Activated T-cell treated with anti-CD3 and anti-CD28 coated beads for 4 hours (primary cell): ENCODE measurements around the gene TMEM207.

ENCODE experiments used
- DNase-seq: peaks from one replicate; pipeline ENCODE4 v3.0.0-alpha.2; 2020

TMEM207 gene

DNA sequence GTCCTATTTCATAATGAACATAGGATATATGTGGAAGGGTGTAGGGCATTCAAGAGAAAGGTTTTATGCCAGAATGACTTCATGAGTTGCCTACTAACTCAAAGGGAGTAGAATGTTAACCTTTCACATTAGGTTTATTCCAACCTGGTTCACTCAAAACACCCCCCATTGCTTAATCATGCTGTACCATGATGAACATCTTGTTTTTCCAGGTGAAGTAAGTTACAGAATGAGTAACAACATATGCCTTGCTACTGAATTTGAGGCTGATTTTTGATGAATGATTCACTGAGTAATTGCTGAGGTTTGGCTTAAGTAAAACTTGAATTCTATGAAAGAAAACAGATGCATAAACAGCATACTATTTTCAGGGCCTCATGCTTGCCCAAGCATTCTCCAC, 67.6 kb downstream of the TMEM207 start:
- DNase-seq, result no peak

DNA sequence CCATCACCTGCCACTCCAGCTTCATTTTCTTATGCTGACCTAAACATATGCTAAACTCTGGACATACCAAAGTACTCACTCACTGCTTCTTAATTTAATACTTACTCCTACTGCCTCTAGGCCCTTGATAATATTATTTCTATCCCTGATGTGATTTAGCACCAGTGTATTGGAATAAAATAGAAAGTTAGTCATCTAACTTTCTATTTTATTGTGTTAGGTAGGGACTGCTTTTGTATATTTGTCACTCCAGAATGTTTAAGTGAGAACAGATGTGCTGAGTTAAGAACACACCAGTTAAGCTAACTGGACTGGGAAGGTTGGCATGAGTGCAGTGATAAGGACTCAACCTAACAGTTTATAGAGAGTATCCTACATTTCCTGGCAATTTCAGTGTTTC, 68.3 kb downstream of the TMEM207 start:
- DNase-seq, result no peak

DNA sequence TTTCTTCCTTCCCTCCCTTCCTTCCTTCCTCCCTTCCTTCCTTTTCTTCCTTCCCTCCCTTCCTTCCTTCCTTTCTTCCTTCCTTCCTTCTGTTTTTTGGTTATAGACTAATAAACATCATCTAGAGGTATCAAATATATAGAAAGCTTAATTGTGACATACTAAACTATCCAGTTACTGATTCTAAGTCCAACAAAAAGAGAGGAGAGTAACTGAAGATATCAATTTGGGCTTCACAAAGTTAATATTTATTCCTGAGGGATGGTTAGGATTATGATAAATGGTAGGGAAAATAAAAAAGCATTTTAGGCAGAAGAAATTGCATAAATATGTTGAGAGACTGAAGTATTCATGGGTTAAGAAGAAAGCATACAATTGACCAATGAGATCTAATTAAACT, 69.5 kb downstream of the TMEM207 start:
- no peak for DNase-seq
